Stimulated activated CD4-positive, alpha-beta T cell treated with anti-CD3 and anti-CD28 coated beads, Interleukin-4, amount 100 ng/mL, for 1 hour (primary cell): Measurements from ENCODE around the gene PFN1.
"Not testable (repeated sequence)": the region's sequence is repeated elsewhere in the genome, so short reads cannot be mapped to it uniquely, and the experiment has no call there.

Experiments
- DNase-seq: peaks from one replicate; pipeline ENCODE4 v3.0.0-alpha.2; 2020

PFN1 gene

DNA sequence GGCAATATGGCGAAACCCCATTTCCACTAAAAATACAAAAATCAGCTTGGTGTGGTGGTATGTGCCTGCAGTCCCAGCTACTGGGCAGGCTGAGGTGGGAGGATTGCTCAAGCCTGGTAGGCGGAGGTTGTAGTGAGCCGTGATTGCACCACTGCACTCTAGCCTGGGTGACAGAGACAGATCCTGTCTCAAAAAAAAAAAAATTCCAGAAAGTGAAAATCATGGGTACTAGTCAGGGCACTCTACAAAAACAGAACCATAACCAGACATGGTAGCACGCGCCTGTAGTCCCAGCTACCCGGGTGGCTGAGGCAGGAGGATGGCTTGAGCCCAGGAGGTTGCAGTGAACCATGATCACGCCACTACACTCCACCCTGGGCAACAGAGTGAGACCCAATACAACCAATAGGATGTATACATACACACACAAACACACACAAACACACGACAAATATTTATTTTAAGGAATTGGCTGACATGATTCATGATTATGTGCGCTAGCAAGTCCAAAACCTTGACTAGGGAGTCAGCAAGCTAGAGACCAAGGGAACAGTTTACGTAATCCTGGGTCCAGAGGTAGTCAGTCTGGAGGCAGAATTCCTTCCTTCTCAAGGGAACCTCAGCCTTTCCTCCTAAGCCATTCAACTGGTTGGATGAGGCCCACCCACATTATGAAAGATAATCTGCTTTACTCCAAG lies 27.8 kb downstream of the PFN1 start:
- no peak for DNase-seq

DNA sequence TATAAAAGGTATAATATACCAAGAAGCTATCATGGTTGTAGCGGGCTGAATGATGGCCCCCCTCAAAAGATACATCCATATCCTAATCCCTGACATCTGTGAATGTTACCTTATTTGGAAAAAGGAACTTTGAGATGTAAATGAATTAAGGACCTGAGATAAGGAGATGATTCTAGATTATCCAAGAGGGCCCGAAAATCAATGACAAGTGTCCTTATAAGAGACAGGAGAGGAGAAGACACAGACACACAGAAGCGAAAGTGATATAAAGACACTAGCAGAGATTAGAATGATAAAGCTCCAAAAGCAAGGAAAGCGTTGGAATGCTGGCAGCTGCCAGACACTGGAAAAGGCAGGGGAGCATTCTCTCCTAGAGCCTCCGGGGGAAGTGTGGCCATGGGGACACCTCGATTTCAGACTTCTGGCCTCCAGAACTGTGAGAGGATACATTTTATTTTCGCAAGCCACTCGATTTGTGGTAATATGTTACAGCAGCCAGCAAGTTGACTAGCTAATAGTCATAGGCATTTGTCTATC lies 28.8 kb downstream of the PFN1 start:
- no peak for DNase-seq

DNA sequence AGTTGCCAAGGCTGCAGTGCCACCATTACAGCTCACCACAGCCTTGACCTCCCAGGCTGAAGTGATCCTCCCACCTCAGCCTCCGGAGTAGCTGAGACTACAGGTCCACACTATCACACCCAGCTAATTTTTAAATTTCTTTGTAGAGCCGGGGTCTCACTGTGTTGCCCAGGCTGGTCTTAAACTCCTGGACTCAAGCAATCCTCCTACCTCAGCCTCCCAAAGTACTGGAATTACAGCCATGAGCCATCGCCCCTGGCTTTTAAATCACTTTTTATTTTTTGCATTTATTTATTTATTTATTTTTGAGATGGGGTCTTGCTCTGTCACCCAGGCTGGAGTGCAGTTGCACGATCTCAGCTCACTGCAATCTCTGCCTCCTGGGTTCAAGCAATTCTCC lies 33.8 kb downstream of the PFN1 start:
- DNase-seq: not testable (repeated sequence)

DNA sequence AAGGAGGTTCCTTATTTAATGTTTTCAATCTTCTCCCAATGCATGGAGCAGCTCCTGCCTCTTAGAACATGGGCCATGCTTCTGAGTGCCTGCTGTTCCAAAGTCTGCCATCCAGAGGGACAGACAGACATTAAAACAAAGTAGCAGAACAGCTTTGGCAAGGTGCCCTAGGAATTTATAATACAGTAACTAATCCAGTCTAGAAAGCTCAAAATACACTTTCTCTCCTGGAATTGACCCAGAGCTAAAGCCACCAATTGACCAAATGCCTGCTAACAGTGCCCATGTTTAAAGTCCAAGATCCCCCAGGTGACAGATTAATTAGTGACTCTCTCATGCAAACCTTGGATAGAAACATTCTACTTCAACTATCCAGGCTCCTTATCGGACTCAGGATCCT lies 34.3 kb downstream of the PFN1 start:
- DNase-seq: no peak

DNA sequence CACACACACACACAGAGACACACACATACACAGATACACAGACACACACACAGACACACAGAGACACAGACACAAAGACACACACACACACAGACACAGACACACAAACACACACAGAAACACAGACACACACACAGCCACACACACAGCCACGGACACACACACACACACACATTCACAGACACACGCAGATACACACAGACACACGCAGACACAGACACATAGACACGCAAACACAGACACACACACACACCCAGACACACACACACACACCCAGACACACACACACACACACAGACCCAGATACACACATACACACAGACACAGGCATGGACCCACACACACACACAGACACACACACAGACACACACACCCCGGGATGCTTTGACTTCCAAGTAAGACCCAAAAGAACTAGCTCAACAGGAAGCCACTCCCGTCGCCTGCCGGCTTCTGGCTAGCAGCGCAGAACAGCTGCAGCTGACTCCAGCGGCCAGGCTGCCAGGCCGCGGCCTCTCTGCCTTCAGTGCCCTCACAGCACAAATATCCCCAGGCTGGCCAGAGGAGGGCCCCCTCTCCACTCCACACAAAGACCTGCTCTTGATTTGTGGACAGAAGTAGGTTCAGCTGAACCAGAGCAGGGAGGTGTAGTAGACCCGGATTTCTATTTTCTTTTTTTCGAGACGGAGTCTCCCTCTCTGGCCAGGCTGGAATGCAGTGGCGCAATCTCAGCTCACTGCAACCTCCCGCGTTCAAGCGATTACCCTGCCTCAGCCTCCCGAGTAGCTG lies 39.4 kb downstream of the PFN1 start:
- peak; percentile 67 for DNase-seq

DNA sequence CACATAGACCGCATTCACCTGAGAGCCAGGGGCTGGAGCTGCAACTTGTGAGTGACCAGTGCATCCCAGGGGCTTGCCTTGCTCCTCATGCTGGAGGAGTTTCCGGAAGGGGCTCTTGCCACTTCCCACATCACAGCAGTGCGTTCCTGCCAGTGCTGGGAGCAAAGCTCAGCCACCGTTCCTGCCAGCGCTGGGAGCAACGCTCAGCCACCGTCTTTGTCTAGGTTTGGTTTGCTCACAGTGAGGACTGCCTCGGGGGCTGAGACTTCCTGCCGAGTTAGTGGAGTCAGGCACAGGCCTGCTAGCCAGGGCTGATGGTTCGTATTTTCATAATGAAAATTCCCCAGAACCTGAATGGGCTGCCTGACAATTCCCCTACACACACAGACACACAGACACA lies 40.0 kb downstream of the PFN1 start:
- DNase-seq: no peak

DNA sequence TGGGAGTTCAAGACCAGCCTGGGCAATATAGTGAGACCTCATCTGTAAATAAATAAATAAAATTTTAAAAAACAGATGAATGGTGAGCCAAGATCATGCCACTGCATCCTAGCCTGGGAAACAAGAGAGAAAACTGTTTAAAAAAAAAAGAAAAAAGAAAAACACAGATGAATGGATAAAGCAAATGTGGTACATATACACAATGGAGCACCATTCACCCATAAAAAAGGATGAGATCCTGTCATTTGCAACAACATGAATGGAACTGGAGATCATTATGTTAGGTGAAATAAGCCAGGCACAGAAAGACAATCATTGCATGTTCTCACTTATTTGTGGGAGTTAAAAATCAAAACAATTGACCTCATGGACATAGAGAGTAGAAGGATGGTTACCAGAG lies 41.7 kb downstream of the PFN1 start:
- not testable (repeated sequence) for DNase-seq

DNA sequence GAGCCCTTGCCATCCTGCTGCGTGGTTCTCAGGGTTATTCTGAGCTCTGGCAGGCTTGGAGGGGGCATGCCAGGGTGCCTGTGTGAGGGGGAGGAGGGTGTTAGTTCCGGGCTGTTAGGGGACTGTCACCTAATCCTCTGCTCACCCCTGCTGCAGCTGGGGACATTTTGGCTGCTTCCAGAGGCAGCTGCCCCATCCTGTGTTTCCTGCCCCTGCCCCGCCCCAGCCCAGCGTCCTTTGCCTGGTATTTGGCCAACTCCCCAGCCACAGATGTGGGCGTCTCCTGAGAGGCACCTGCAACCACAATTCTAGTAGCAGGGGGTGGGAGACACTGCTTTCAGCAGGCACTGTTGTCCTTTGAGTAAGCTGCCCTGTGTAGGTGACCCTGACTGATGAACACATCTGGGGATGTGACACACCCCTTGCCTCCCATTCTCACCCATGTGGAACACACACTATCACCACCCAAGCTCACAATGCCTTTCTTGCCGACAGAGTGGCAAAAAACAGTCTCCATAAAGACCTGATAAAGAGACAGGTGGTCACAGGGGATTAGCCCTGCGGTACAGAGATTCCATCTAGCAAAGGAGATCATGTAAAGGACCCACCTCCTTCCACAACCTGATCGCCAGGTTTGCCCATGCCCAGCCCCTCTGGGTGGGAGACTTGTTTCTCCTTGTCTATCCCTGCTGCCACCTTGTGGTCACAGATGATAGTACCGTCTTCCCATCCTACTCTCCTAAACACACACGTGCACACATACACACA lies 45.1 kb downstream of the PFN1 start, which contains the start of gene CHRNE:
CHRNE (minus strand) TSS at position 48 of the 768 bp plus-strand sequence; CDS start at position 13, 35 bp downstream.
- peak; percentile 67 for DNase-seq

DNA sequence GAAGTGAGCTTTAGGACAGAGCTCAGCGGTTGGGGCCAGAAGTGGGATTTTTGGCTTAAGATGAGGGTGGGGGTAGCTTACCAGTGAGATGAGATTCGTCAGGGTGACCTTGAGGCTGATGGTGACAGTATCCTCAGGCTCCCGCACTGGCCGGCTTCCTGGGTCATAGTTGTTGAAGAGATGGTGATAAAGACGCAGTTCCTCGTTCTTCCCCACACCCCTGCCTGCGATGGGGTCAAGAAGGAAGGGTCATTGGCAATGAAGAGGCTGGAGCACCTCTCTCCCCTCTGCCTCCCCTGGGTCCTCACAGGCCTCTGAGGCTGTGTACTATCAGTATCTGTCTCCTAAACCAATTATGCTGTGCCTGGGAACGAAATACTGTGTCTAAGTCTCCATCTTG lies 45.8 kb downstream of the PFN1 start:
- no peak for DNase-seq

DNA sequence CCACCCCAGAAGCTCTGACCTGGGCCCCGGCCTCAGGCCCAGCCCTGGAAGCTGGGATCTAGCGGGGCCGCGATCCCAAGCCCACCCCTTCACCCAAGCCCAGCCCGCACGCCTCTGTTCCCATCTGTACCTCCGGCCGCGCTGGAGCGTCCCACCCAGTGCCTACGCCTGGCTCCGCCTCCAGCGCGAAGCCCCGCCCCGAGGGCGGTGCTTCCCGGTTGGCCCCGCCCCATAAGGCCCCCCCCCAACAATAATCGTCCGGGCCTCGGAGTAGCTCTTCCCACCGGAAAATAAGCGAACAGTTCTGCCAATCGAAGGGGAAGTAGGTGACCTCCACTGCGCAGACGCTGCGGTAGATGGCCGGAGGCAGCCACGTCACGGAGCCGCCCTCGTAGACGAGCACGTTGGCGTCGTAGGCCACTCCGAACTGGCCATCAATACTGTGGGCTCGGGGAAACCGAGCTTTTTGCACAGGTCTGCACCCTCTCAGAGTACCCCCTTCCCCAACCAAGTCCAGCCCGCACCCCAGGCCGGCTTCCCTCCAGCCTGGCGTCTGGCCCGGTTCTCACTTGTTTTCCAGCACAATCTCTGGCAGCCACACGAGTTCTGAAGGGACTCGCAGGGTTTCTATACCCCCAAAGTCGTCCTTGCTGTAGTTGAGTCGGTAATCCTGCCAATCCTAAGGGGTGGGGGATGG lies 46.5 kb downstream of the PFN1 start:
- DNase-seq: peak; percentile 29

DNA sequence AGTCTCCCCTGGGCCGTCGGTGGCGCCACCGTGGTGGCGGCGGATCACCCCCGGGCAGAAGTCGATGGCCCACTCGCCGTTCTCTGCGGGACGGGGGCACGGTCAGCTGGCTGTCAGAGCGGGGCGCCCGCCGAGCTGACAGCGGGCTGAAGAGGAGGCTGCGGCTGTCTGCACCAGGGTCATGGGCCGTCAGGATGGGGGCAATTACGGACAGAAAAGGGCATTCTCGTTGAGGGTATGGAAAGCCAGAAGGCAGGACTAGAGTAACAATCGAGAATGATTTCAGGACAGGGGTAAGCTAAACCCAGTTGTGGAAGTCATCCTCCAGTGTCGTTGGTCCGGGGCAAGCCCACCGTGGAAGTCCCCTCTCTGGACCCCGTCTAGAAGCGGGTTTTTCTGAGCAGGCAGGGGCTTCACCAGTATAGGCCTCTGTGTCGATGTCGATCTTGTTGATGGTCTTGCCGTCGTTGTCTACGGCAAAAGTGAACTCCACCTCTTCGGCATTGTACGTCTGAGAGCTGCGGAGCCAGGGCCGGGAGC lies 47.2 kb downstream of the PFN1 start:
- DNase-seq: no peak

DNA sequence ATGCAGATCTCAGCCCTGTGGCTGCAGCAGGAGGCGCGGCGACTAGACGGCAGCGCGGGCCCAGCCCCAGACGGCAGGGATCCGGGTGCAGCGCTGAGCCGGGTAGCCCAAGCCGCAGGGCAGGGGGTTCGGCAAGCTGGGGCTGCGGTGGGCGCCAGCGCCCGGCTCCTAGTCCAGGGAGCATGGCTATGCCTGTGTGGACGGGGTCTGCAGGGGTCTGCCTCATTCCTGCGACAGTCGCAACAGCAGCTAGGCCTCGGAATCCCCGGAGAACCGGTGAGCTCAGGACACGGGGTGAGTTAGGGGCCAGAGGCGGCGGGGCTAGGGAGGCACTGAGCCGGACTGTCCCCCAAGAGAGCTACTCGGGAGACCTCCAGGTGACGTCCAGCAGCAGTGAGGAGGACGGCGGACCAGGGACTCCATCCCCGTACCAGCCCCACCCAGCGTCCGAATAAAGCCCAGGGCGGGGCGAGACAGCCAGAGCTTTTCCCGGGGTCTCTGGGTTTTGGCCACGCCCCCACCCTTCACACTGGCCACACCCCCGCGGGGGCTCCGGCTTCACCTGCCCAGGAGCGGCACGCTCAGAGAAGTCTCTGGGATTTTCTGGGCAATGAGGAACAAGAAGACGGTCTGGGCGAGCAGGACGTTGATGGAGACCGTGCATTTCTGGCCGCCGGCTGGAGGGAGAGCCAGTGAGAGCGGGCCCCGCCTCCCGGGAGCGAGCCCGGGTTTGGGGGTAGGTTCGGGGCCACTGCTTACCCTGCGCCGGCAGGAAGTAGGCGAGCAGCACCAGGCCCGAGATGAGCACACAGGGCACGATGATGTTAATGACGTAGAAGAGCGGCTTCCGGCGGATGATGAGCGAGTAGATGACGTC lies 47.9 kb downstream of the PFN1 start:
- DNase-seq: peak; percentile 37

DNA sequence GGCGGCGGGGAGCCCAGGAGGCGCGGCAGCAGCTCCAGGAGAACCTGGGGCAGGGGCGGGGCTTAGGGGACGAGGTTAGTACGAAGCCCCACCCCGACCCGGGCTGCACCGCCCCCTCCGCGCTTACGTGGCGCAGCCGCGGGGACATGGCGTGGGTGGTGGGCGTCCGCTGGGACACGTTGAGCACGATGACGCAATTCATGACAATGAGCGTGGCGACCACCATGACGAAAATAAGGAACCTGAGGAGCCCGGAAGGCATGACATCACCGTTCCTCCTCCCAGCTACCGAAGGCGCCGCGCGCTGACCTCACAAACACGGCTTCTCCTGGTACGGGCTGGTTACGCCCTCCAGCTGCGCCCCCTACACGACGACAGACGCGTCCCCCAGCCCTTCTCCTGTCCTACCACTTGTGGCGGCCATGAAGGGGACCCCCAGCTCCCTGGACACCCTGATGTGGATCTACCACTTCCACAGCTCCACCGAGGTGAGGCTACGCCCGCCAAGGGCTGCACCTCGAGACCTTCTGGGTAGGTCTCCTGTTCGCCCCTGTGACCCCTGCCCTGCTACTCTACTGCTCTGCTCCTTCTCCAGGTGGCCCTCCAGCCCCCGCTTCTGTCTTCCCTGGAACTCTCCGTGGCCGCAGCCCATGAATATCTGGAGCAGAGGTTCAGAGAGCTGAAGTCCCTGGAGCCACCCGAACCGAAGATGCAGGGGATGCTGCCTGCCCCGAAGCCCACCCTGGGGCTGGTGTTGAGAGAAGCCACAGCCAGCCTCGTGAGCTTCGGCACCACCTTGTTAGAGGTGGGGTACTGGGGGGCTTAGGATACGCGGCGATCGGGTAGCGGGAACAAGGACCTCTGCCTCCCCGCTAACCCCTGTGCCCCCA lies 48.7 kb downstream of the PFN1 start, which contains the start of gene C17orf107:
C17orf107 (plus strand) TSS at position 196 of the 890 bp plus-strand sequence; CDS start at position 423, 227 bp downstream.
- peak; percentile 96 for DNase-seq

DNA sequence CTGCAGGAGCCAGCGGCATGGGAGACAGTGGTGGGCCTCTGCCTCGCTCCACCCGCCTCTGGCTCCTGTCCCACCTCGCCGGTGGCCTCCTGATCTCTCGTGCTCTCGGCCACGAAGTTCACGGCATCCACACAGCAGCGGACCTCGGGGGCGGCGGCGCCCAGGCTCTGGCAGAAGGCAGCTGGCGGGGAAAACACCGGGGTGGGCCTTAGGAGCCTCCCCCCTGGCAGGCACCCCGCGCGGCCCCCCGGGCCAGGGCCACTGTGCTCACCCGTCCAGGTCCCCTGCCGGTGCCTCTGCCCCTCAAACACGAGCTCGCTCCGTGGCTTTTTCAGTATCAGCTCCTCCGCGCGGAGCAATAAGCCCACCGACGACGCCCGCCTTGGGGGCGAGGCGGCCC lies 49.4 kb downstream of the PFN1 start:
- DNase-seq: no peak

DNA sequence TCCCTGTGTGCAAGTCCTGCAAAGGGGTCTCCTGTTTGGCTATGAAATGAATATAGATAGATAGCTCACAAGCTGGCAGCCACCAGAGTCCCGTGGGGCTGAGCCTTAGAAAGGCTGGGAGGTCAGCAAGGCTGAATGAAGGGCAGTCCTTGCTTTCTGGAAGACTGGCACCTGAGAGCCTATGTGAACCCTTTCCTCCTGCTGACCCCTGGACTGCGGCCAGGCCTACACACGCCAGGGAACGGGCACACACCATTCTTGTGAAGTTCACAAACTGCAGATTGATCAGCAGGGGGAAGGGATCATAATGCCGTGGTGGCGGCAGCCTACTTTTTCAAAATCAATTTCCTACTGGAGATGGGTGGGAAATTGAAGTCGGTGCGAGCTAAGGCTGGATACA lies 50.0 kb downstream of the PFN1 start:
- no peak for DNase-seq

DNA sequence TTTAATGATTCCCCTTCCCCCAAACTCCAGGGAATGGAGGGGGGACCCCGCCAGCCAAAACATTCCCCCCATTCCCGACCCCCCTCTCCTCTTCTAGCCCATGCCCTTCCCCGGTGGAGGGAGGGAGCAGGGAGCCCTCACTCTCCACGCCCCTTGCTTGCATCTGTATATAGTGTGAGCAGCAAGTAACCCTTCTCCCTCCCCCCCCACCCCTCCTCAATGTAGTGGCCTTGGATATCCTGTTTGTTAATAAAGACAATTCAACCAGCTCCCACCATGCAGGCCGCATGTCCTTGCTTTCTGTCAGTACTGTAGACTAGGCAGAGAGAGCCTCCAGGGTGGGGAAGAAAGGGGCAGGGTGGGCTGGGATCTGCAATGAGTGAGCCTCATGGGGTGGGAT lies 50.5 kb downstream of the PFN1 start:
- no peak for DNase-seq

DNA sequence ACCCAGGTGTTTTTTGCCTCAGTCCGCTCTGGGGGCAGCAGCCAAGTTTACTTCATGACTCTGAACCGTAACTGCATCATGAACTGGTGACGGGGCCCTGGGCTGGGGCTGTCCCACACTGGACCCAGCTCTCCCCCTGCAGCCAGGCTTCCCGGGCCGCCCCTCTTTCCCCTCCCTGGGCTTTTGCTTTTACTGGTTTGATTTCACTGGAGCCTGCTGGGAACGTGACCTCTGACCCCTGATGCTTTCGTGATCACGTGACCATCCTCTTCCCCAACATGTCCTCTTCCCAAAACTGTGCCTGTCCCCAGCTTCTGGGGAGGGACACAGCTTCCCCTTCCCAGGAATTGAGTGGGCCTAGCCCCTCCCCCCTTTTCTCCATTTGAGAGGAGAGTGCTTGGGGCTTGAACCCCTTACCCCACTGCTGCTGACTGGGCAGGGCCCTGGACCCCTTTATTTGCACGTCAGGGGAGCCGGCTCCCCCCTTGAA lies 51.1 kb downstream of the PFN1 start:
- DNase-seq: no peak

DNA sequence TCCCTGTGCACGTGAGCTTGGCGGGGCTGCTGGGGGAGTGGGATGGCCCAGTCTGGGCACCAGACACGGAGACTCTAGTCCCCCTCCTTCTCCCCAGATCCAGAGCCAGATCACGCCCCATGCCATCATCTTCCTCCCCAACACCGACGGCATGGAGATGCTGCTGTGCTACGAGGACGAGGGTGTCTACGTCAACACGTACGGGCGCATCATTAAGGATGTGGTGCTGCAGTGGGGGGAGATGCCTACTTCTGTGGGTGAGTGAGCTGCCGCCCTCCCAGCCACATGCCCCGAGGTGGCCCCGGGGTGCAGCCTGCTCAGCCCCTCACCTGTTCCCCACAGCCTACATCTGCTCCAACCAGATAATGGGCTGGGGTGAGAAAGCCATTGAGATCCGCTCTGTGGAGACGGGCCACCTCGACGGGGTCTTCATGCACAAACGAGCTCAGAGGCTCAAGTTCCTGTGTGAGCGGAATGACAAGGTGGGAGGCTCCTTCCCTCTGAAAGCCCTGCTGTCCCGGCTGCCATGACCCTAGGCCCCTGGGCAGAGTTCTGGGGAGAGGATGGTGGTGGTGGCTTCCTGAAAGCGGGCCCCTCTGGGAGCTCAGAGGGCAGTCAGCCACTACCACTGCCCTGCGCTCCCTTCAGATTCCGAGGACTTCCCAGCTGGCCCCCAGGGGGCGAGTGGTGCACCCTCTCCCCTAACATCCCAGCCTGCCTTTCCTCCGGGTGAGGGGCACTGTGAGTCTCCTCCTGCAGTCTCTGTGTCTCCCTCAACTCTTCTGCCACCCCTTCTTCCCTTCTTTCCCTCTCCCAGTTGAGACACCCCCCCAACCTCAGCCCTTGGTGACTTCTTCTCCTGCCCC lies 51.8 kb downstream of the PFN1 start:
- no peak for DNase-seq
